SK-N-SH (cell line): Measurements from ENCODE around the gene ACAP1. TPM values are rescaled to one million over a fixed set of nuclear protein-coding genes. Genes with fewer than 3 reads are reported as not detected.

Experiments used
- CTCF ChIA-PET: fragments of 300-600, 350-600 bp; formaldehyde crosslinking; extraction: SDS; loops from one replicate; lab custom pipeline; 2021; lab: Yijun Ruan, JAX
- POLR2A ChIA-PET: fragments of 350-600 bp; sonication (Branson Sonifier 250); formaldehyde crosslinking; extraction: SDS; loops from one replicate; lab custom pipeline; 2020; ENCODE audit warnings: antibody characterized with exemption, inconsistent platforms; lab: Yijun Ruan, JAX
- DNase-seq: peaks from one replicate; pipeline ENCODE4 v3.0.0; 2012
- H2AFZ ChIP-seq: fragments of 200-600 bp; sonication (generic); 2 replicates; pipeline ENCODE4 v1.8.1; 2016; ENCODE audit warnings: antibody characterized with exemption, mild to moderate bottlenecking, low read depth
- H3F3A ChIP-seq: fragments of 200-600 bp; sonication (generic); replicated peaks from 2 replicates; pipeline ENCODE3; 2016; ENCODE audit warnings: antibody characterized with exemption, mild to moderate bottlenecking; ENCODE audit not compliant: insufficient read depth
- H3K27ac ChIP-seq, 2 experiments: fragments of 200-500 bp in 1 of 2; fragments of 200-600 bp in 1 of 2; sonication (Bioruptor generic) in 1 of 2; sonication (generic), shearing (Covaris generic) in 1 of 2; 2 replicates each; pipeline versions ENCODE4 v1.5.1 to v1.6.1; 2014 to 2016; ENCODE audit warnings: low read depth in 2 of 2, inconsistent platforms in 1 of 2, low read length in 1 of 2, mild to moderate bottlenecking in 1 of 2, mixed read lengths in 1 of 2
- H3K27me3 ChIP-seq: fragments of 200-600 bp; sonication (generic), shearing (Covaris generic); 2 replicates; pipeline ENCODE4 v1.6.1; 2016; ENCODE audit warnings: mixed run types; ENCODE audit not compliant: insufficient read depth
- H3K36me3 ChIP-seq, 2 experiments: fragments of 200-500 bp in 1 of 2; fragments of 200-600 bp in 1 of 2; sonication (Bioruptor generic) in 1 of 2; sonication (generic) in 1 of 2; replicated peaks in 1 of 2; 2 replicates each; pipeline versions ENCODE3 to v1.5.1; 2014 to 2016; ENCODE audit warnings: low read length in 1 of 2, mild to moderate bottlenecking in 1 of 2; ENCODE audit not compliant: insufficient read depth in 2 of 2, control insufficient read depth in 1 of 2
- H3K4me1 ChIP-seq, 2 experiments: fragments of 200-500 bp in 1 of 2; fragments of 200-600 bp in 1 of 2; sonication (Bioruptor generic) in 1 of 2; sonication (generic), shearing (Covaris generic) in 1 of 2; 2 replicates each; pipeline versions ENCODE4 v1.5.1 to v1.6.1; 2014 to 2016; ENCODE audit warnings: low read depth in 1 of 2, low read length in 1 of 2, mixed run types in 1 of 2; ENCODE audit not compliant: insufficient read depth in 2 of 2, control insufficient read depth in 1 of 2
- H3K4me2 ChIP-seq: fragments of 200-600 bp; sonication (generic), shearing (Covaris generic); 2 replicates; pipeline ENCODE4 v1.6.1; 2017; ENCODE audit warnings: mixed run types
- H3K4me3 ChIP-seq, 2 experiments: fragments of 200-500 bp in 1 of 2; fragments of 200-600 bp in 1 of 2; sonication (Bioruptor generic) in 1 of 2; sonication (generic), shearing (Covaris generic) in 1 of 2; 2 replicates each; pipeline versions ENCODE4 v1.5.1 to v1.8.1; 2014 to 2016; ENCODE audit warnings: low read depth in 2 of 2, inconsistent platforms in 1 of 2, low read length in 1 of 2, mild to moderate bottlenecking in 1 of 2, mixed read lengths in 1 of 2, moderate library complexity in 1 of 2
- H3K79me2 ChIP-seq: fragments of 200-600 bp; sonication (generic); 2 replicates; pipeline ENCODE4 v1.8.1; 2017; ENCODE audit warnings: mild to moderate bottlenecking; ENCODE audit not compliant: insufficient read depth
- H3K9ac ChIP-seq: fragments of 200-600 bp; sonication (generic); 2 replicates; pipeline ENCODE4 v1.6.1; 2017; ENCODE audit warnings: mixed run types
- H3K9me2 ChIP-seq: fragments of 200-600 bp; sonication (generic); 2 replicates; pipeline ENCODE4 v1.6.1; 2017; ENCODE audit warnings: mixed run types
- H3K9me3 ChIP-seq: fragments of 200-600 bp; sonication (generic); 2 replicates; pipeline ENCODE4 v1.6.1; 2017; ENCODE audit warnings: mixed run types, mild to moderate bottlenecking, moderate library complexity
- H4K20me1 ChIP-seq: fragments of 200-600 bp; sonication (generic); 2 replicates; pipeline ENCODE4 v1.6.1; 2017; ENCODE audit warnings: mild to moderate bottlenecking, mixed run types; ENCODE audit not compliant: insufficient read depth
- CHD2 ChIP-seq: fragments of 150-350 bp; IDR thresholded peaks from 2 replicates; pipeline ENCODE4 v1.6.1; 2018; ENCODE audit warnings: low read length; ENCODE audit not compliant: partially characterized antibody
- FOSL2 ChIP-seq: IDR thresholded peaks from 2 replicates; pipeline ENCODE4 v1.4.0; 2012; ENCODE audit warnings: low read depth, mild to moderate bottlenecking, moderate library complexity, borderline replicate concordance
- FOXM1 ChIP-seq: IDR thresholded peaks from 2 replicates; pipeline ENCODE4 v1.4.0; 2012; ENCODE audit warnings: low read depth, mild to moderate bottlenecking
- JUND ChIP-seq: IDR thresholded peaks from 2 replicates; pipeline ENCODE4 v1.4.0; 2012
- MAX ChIP-seq: IDR thresholded peaks from 2 replicates; pipeline ENCODE4 v1.4.0; 2012; ENCODE audit warnings: low read depth
- MXI1 ChIP-seq: IDR thresholded peaks from 2 replicates; pipeline ENCODE4 v1.6.1; 2012; ENCODE audit warnings: mild to moderate bottlenecking, low read depth, low read length, improper control_type of control experiment
- POLR2AphosphoS5 ChIP-seq: IDR thresholded peaks from 2 replicates; pipeline ENCODE4 v1.6.1; 2012; ENCODE audit warnings: low read depth, low read length
- RFX5 ChIP-seq: IDR thresholded peaks from 2 replicates; pipeline ENCODE4 v1.6.1; 2012; ENCODE audit warnings: mild to moderate bottlenecking, improper control_type of control experiment, low read length
- SIN3A ChIP-seq: IDR thresholded peaks from 2 replicates; pipeline ENCODE4 v1.6.1; 2012; ENCODE audit warnings: low read depth, mild to moderate bottlenecking, low read length, moderate library complexity, borderline replicate concordance
- TAF1 ChIP-seq: IDR thresholded peaks from 2 replicates; pipeline ENCODE4 v1.6.1; 2012; ENCODE audit warnings: low read depth, mild to moderate bottlenecking, low read length, moderate library complexity, borderline replicate concordance
- WGBS: methylation state at CpG from one replicate; pipeline ENCODE4 v1.1.6; 2017; ENCODE audit warnings: low lambda C conversion rate; 5-methylcytosine and 5-hydroxymethylcytosine counted together
- polyA plus RNA-seq, 3 experiments: library from polyadenylated mRNA; depleted of rRNA; stranded (reverse); fragments of >200 nt; gene quantifications; 2 replicates each; pipeline ENCODE4 v1.2.3, GENCODE V29; 2012
- TF ChIP-seq, protein P1 (sequence below): fragments of 150-350 bp; IDR thresholded peaks from 2 replicates; pipeline ENCODE4 v1.6.1; 2017; ENCODE audit warnings: antibody characterized with exemption, low read length, low read depth, borderline replicate concordance
- TF ChIP-seq, protein P2 (sequence below): IDR thresholded peaks from 2 replicates; pipeline ENCODE4 v1.6.1; 2012; ENCODE audit warnings: mild to moderate bottlenecking, low read depth, low read length, moderate library complexity
- TF ChIP-seq, protein P3 (sequence below): IDR thresholded peaks from 2 replicates; pipeline ENCODE4 v1.4.0; 2012; ENCODE audit warnings: low read depth, borderline replicate concordance
- TF ChIP-seq, protein P4 (sequence below): IDR thresholded peaks from 2 replicates; pipeline ENCODE4 v1.4.0; 2012; ENCODE audit warnings: low read depth, borderline replicate concordance

Gene ACAP1
- polyA plus RNA-seq, 1 of the 3 experiments (the other 2 are of a cell fraction): 0.71 TPM

DNA sequence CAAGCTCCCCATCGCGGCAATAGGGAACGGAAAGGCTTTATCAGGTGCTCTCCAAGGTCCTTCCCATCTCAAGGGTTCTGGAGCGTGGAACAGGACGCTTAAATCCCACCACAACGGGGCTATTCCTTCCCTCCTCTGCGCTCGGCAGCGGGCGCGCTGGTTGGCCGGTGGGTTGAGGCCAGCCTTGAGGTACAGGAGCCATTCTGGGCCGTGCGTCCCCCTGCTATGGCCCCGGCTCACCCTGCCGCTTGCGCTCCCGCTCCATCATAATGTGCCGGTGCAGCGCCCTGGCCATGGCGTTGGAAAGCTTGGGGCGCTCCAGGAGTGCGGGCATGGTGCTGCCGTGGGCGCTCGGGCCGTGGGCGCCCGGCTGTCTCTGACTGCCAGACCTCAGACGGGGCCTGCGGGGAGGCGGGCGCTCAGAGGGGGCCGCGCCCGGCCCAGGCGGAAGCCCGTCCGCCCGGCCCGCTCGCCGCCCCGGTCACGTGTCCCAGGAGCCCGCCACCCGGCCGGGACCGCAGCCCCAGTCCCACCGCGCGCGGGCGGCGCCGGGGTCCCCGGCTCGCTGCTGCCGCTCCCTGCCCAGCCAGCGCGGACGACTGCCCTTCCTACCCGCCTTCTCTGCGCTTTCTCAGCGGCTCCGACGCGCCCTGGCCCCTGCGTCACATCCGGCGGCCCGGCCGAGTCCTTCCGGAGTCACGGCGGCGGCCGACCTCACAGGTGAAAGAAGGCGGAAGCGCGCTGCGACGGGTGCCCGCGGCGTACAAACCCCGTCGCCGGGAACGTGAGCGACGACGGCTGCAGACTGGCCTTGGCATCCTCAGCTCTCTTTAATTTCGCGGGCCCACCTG lies 21.4 kb upstream of the ACAP1 start, which contains the start of gene GPS2 (continued):
- TF ChIP-seq TAF1: peak; percentile 74
- TF ChIP-seq RFX5: no peak
- peak; percentile 49 for TF ChIP-seq CHD2
- TF ChIP-seq, protein P1, sequence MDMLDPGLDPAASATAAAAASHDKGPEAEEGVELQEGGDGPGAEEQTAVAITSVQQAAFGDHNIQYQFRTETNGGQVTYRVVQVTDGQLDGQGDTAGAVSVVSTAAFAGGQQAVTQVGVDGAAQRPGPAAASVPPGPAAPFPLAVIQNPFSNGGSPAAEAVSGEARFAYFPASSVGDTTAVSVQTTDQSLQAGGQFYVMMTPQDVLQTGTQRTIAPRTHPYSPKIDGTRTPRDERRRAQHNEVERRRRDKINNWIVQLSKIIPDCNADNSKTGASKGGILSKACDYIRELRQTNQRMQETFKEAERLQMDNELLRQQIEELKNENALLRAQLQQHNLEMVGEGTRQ: no peak
- TF ChIP-seq, protein P2, sequence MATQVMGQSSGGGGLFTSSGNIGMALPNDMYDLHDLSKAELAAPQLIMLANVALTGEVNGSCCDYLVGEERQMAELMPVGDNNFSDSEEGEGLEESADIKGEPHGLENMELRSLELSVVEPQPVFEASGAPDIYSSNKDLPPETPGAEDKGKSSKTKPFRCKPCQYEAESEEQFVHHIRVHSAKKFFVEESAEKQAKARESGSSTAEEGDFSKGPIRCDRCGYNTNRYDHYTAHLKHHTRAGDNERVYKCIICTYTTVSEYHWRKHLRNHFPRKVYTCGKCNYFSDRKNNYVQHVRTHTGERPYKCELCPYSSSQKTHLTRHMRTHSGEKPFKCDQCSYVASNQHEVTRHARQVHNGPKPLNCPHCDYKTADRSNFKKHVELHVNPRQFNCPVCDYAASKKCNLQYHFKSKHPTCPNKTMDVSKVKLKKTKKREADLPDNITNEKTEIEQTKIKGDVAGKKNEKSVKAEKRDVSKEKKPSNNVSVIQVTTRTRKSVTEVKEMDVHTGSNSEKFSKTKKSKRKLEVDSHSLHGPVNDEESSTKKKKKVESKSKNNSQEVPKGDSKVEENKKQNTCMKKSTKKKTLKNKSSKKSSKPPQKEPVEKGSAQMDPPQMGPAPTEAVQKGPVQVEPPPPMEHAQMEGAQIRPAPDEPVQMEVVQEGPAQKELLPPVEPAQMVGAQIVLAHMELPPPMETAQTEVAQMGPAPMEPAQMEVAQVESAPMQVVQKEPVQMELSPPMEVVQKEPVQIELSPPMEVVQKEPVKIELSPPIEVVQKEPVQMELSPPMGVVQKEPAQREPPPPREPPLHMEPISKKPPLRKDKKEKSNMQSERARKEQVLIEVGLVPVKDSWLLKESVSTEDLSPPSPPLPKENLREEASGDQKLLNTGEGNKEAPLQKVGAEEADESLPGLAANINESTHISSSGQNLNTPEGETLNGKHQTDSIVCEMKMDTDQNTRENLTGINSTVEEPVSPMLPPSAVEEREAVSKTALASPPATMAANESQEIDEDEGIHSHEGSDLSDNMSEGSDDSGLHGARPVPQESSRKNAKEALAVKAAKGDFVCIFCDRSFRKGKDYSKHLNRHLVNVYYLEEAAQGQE: peak; percentile 94
- TF ChIP-seq JUND: no peak; the same call in 1 of the 2 replicates

DNA sequence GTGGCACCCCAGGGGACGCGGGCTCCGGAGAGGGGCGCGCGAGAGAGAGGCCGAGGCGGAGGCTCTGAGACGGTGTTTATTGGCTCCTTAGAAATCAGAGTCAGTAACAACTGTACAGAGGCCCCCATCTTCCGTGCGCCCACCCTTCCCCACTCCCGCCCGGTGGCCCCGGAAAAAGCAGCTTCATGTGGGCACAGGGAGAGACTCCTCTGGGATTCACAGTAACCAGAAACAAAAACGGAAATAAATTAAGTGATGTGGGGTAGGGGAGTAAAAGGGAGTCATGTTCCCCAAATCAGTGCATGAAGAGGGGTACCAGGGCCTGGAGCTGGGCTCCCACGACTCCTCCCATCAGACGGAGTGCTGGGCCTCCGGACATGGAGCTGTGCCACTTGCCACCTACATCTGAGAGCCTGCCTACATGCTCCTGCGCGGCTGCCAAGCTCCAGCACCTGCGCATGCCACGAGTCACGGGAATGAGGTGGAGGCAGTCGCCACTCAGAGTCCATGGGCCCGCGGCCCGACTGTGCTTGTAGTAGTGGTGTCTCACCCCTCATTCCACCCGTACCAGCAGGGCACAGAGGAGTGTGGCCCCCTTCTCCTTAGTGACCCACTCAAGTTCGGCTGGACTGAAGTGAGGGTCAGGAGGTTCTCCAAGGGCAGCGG lies 20.6 kb upstream of the ACAP1 start:
- no peaks in the 10 kb centered on the region for H3K27me3 ChIP-seq
- H3K79me2 ChIP-seq: peaks cover 38% of the 10 kb centered on the region
- CTCF ChIA-PET: interaction anchor here (0.9 to 2.9 kb wide), 6 partner anchors 9 to 245 kb away, joined by 3 to 12 read pairs (median 4); no protein-coding TSS in a partner anchor
- TF ChIP-seq, protein P3, sequence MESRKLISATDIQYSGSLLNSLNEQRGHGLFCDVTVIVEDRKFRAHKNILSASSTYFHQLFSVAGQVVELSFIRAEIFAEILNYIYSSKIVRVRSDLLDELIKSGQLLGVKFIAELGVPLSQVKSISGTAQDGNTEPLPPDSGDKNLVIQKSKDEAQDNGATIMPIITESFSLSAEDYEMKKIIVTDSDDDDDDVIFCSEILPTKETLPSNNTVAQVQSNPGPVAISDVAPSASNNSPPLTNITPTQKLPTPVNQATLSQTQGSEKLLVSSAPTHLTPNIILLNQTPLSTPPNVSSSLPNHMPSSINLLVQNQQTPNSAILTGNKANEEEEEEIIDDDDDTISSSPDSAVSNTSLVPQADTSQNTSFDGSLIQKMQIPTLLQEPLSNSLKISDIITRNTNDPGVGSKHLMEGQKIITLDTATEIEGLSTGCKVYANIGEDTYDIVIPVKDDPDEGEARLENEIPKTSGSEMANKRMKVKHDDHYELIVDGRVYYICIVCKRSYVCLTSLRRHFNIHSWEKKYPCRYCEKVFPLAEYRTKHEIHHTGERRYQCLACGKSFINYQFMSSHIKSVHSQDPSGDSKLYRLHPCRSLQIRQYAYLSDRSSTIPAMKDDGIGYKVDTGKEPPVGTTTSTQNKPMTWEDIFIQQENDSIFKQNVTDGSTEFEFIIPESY: no peak
- no peak for TF ChIP-seq MXI1
- no peak for TF ChIP-seq RFX5
- TF ChIP-seq FOXM1: no peak
- TF ChIP-seq FOSL2: no peak
- TF ChIP-seq, protein P1: no peak
- TF ChIP-seq, protein P4, sequence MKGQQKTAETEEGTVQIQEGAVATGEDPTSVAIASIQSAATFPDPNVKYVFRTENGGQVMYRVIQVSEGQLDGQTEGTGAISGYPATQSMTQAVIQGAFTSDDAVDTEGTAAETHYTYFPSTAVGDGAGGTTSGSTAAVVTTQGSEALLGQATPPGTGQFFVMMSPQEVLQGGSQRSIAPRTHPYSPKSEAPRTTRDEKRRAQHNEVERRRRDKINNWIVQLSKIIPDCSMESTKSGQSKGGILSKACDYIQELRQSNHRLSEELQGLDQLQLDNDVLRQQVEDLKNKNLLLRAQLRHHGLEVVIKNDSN: no peak
- TF ChIP-seq SIN3A: no peak
- no peak for TF ChIP-seq POLR2AphosphoS5
- TF ChIP-seq MAX: no peak
- H3K36me3 ChIP-seq: peaks cover 43 to 51% of the 10 kb centered on the region in 2 experiments
- peak overlapping the region; percentile 76 to 90 for H3K27ac ChIP-seq
- H3K9me3 ChIP-seq: no peaks in the 10 kb centered on the region
- peaks cover 10 to 36% of the 10 kb centered on the region in 2 experiments; a peak in 3 of 4 replicates for H3K4me1 ChIP-seq
- POLR2A ChIA-PET: interaction anchor here (0.6 to 2.6 kb wide), 2 partner anchors 14 to 68 kb away, joined by 3 to 11 read pairs; partner anchors contain the start of gene NEURL4
- no peaks in the 10 kb centered on the region for H3K9me2 ChIP-seq
- peak overlapping the region; percentile 80 for H3K9ac ChIP-seq
- DNase-seq: no peak
- peak overlapping the region; percentile 86 for H2AFZ ChIP-seq
- H3F3A ChIP-seq: peaks cover 40% of the 10 kb centered on the region
- 41% methylated on average over 22 of the region's 30 CpGs for WGBS
- peaks cover 38% of the 10 kb centered on the region for H4K20me1 ChIP-seq
- peak overlapping the region; percentile 99 for H3K4me2 ChIP-seq
- H3K4me3 ChIP-seq: peak overlapping the region; percentile 88 to 94
